ENCODE data around the gene TM7SF2.
A peak's percentile ranks its signal among the peaks of the same experiment; 100 is the strongest.
"Not testable (repeated sequence)": the region's sequence is repeated elsewhere in the genome, so short reads cannot be mapped to it uniquely, and the experiment has no call there.

The TM7SF2 gene

DNA sequence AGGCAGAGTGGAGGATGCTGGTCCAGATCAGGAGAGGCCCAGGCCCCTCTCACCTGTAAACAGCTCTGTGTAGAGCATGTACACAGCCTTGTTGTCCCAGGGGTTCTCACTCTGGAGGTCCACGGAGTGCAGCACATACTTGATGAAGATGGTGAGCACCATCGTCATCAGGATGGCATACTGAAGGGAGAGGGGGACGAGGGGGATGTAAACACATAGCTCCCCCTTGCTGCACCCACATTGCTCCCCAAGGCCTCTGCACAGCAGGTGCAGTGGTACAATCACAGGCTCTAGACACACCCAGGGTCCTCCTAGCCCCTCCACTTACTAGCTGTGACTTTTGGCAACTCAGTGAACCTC lies 19.7 kb downstream of the TM7SF2 start:
- no peak for DNase-seq

DNA sequence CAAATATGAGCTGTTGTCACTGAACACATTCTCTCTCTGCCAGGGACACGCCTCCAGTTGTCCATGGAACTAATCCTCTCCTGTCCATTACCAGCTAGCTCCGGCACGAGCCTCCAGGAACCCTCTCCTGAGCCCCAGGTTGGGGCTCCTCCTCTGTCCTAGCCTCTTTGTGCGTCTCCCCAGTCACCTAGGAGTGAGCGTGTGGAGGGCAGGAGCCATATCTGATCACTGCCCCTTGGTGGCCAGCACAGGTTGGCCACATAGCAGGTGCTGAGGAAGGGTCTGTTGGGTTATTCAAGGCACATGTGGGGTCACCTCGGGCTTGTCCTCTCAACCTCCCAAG lies 20.2 kb downstream of the TM7SF2 start:
- no peak for DNase-seq

DNA sequence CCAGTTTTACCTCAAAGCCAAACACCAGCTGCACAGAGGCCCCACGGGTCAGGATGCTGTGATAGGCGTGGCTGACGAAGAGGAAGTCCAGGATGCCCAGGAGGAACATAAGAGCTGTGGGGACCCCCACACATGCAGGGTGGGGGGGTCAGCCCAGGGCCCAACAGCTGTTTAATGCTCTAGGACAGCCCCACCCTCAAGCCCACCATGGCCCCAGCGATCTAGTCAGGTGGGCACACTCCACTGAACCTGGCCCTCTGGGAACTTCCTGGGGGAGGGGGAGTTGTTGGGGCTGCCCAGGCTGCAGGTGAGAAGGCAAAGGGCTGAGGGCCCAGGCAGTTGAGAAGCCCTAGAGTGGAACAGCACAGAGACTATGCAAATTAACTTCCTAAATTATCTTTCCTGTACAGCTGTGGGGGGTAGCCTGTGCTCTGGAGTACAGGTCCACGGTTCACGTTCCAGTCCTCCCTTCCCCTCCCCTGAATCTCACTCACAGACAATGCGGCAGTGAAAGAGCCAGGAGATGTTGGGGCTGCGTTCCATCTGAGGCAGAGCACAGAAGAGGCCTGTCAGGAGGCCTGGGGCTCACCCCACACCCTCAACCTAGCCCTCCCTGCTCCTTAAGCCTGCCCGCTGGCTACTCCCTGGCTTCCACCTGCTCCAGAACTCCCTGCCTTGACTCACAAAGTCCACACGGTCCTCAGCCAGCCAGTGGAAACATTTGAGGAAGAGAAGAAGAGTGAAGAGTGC lies 20.7 kb downstream of the TM7SF2 start:
- DNase-seq = no peak

DNA sequence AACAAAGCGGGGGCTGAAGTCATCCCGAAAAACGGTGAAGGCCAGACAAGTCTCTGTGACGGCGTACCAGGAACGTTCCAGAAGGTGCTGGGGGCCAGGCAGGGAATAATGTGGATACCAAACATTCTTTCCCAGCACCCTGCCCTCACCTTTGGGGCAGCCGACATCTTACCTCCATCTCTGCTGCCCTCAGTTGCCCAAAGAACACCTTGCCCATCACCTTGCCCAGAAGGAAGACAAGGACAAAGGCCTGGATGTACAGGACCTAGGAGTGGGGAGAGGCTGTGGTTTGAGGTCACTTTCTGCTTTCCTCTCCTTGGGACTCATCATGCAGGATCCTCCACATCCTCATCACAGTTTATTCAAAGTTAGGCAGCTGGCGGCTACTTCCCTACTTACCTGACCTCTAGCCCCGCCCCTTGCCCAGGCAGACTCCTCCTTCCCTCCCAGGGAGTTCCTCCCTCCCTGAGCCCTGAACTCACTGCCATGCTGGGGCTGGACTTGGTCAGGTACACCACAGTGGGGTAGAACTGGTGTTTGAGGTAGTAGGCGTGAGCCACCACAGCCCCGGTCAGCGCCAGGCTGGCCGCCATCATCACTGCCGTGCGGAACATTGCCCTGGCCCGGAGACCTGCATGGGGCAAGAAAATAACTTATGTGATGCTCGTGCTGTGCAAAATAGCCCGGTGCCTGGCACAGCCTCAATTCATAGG lies 21.5 kb downstream of the TM7SF2 start:
- no peak for DNase-seq

DNA sequence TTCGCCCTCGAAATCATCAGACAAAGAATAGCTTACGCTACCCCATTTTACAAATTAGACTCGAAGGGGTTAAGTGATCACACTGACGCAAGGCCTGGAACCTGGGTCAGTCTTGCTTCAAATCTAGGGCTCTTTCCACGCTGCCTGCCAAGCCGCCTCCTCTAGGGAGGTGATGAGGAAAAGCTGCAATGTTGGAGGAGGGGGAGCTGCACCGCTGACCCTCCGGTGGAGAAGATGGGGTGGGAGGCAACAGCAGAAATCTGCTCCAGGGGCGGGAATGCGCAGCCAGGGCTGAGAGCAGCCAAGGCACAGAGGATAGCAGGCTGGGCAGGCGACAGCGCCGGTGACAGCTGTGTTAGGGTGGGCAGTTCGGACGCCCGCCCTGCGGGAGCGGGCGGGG lies 22.1 kb downstream of the TM7SF2 start:
- DNase-seq = no peak

DNA sequence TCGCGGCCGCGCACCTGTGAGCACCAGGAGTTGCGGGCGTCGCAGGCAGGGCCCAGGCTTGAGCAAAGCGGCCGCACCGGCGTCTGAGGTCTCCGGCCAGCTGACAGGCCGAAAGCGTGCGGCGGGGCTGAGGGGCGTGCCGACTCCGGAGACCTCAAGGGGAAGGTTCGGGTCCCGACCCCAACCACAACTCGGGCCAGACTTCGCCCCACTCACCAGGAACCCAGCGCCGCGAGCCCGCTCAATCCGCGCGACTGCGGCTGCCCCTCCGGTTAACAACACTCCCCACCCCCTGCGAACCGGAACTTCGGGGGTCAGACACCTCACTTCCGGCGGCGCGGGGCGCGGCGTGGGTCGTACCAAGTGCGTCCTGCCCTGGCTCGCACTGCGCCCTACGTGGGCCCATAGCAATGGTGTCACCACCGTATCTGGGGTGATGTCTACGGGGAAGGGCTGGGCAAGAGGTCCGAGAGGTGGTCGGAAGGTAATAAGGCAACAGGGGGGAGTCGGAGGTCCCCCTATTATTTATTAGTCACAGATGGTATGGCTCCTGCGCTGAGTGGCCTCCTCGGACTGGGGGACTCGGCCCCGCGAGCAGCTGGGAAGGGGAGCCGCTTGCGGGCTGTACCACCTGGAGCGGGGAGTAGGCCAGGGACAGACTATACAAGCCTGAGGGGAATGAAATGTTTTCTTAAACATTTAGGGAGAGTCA lies 22.7 kb downstream of the TM7SF2 start, which contains the start of gene SYVN1:
TSS of gene SYVN1 (minus strand) at position 280 of the 712 bp plus-strand sequence. CDS start 918 bp downstream, outside the sequence.
- DNase-seq = peak; percentile 77 to 92

DNA sequence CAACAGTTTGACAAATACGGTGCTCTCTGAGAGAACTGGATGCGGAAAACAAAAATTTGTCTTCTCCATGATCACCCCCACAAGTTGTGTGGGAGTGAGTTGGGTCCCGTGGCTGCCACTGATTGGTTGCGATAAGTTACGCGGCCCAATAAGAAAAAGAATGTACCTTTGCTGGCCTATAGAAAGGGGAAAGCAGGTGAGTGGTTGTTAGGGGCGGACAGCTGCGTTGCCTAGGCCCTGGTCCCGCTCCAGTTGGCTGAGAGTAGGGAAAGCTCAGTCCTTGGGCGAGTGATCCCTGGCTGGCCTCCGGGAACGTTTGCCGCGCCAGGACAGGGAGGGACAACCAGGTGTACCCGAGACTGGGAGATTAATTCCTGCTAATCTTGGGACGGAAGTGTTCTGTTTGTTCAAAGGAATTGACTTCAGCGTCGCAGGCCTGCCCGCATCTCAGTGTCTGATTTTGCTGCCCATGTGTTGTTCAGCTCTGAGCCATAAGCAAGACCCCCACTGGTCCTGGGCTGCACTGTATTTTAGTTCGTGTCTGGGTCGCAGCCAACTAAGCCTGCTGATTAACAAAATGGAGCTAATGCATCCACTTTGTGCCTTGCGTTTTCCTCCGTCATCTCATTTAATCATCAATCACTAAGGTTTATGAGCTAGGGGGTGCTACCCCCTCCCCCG lies 23.4 kb downstream of the TM7SF2 start:
- DNase-seq = peak; percentile 92 to 95

DNA sequence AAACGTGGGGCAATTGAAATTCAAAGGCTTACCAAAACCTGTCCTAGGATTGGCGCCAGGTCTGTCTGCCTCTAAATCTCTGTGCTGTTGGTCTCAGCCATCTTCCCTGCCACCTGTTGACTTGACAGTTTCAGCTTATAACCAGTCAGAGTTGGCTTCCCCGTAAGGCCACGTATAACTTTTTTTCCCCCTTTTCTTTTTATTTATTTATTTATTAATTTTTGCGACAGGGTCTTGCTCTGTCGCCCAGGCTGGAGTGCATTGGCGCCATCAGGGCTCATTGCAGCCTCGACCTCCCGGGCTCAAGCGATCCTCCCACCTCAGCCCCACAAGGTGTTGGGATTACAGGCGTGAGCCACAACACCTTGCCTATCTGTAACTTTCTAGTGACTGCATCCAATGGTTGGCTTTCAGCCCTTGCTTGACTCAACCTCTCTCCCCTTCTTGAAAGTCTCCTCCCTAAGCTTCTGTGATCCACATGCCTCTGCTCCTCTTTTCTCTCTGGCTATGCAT lies 24.0 kb downstream of the TM7SF2 start:
- no peak for DNase-seq

DNA sequence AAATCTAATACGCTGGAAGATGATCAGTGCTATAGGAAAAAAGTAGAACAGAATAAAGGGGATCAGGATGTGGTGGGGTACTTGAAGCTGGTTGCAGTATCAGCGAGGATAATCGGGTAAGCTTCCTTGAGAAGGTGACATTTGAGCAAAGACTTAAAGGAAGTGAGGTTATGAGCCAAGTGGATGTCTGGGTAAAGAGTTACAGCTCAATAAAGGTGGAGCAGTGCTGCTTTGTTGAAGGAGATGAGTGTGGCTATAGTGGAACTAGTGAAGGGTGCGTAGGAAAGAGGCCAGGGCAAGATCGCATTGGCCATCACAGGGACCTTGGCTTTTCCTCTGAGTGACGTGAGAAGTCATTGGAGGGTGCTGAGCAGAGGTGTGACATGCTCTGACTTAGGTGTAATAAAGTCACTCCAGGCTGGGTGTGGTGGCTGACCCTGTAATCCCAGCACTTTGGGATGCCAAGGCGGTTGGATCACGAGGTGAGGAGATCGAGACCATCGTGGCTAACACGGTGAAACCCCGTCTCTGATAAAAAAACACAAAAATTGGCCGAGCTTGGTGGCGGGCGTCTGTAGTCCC lies 24.9 kb downstream of the TM7SF2 start:
- DNase-seq = no peak

DNA sequence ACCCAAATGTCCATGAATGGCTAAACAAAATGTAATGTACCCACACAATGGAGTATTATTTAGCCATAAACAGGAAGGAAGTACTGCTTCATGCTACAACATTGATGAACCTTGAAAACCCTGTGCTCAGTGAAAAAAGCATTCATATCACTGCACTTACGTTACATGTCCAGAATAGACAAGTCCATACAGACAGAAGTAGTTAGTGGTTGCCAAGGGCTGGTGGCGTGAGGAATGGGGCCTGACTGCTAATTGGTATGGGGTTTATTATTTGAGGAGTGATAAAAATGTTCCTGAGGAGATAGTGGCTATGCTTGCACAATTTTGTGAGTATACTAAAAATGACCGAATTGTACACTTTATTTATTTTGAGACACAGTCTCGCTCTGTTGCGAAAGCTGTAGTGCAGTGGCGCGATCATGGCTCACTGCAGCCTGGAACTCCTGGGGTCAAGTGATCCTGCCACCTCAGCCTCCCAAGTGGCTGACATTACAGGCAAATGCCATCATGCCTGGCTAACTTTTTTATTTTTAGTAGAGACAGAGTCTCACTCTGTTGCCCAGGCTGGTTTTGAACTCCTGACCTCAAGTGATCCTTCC lies 30.3 kb downstream of the TM7SF2 start:
- no peak for DNase-seq

DNA sequence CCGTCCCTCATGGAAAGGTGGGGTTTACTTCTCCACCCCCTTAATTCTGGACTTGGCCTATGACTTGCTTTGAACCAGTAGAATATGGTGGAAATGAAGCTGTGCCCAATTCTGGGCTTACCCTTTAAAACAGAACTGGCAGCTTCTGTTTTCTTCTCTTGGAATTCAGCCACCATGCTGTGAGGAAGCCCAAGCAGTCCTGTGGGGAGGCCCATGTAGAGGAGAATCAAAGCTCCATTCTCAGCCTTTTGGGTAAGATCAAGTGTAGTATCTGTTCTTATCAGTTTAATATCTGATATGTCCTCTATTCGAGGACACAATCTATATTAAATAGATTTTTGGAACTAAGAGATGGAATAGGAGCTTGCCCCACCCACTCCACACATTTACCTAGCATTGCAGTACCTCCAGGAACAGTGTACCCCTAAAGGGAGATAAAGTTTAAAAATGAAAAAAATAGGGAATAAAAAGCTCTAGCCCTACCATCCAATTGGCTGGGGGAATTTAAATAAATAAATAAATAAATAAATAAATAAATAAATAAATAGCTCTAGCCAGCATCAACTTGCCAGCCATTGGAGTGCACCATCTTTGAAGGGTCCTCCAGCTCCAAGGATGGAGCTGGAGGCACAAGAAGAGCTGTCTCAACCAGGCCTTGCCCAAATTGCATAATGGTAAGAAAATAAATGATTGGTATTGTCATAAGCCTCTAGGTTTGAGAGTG lies 35.8 kb downstream of the TM7SF2 start:
- no peak for DNase-seq

DNA sequence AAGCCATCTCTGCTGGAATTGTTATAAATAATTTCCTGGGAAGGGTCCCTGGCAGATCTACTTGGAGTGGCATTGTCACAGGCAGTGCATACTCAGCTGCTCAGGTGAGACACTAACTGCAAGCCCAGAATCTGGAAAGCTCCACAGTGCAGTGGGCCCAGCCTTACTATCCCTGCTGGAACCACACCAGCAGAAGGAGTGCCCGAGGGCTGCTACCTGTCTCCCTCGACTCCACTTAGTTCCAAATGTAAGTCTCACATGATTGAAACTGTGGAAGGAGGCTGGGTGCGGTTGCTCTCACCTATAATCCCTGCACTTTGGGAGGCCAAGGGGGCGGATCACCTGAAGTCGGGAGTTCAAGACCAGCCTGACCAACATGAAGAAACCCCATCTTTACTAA lies 37.0 kb downstream of the TM7SF2 start:
- DNase-seq = no peak

DNA sequence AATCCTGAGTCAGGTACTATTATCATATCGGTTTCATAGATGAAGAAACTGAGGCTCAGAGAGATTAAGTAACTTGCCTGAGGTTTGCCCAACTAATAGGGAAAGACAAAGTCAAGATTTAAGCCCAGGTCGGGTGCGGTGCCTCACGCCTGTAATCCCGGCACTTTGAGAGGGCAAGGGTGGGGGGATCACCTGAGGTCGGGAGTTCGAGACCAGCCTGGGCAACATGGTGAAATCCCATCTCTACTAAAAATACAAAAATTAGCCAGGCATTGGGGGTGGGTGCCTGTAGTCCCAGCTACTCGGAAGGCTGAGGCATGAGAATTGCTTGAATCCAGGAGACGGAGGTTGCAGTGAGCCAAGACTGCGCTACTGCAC lies 38.4 kb downstream of the TM7SF2 start:
- not testable (repeated sequence) for DNase-seq

DNA sequence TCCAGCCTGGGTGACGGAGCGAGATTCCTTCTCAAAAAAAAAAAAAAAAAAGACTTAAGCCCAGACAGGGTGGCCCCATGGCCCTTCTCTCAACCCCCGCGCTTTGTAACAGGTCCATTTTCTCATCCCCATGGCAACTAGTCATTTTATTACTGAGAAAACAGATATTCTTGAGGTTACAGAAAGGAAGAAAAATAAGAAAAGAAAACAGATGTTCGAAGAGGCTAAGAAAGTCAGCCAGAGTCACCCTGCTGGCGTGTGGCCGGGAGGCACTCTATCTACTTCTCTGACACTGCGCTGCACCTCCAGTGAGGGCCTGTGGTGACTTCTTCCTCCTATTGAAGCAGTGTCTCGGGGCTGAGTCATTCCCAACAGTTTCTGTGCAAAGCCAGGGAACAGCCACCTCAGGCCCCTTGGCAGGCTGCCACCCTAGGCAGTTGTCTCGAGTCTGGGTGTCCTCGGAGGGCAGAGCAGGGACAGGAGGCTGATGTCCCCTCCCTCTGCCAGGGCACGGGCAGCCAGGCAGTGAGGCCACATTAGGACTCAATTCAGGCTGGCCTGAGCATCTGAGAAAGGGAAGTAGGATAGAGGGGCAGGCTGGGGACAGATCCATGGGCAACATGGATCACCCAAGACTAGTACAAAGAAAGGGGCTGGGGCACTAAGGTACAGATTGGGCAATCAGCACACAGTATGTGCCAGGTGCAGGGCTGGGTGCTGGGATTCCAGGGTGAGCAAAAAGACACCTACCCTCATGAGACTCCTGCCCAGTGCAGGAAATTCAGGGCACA lies 39.0 kb downstream of the TM7SF2 start:
- peak in 1 of 2 experiments; percentile 59 for DNase-seq

DNA sequence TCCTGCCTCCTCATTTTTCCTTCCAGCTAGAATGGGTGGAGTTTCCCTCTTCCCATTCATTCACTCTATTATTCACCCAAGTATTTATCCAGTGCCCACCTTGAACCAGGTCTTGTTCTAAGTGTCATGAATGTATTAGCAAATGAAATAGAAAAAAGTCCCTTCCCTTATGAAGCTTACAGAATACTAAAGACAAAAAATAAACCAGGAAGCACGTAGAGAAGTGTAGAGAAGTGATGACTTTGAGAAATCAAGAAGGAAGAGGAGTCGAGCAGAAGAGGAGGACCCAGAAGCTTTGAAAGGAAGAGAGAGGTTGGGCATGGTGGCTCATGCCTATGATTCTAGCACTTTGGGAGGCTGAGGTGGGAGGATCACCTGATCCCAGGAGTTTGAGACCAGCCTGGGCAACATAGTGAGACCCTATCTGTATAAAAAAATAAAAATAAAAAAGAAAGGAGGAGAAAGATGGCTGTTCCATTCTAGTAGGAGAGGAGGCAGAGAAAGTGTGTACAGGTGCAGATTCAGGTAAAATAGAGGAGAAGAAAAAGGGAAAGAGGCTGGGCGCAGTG lies 39.7 kb downstream of the TM7SF2 start:
- DNase-seq = no peak

DNA sequence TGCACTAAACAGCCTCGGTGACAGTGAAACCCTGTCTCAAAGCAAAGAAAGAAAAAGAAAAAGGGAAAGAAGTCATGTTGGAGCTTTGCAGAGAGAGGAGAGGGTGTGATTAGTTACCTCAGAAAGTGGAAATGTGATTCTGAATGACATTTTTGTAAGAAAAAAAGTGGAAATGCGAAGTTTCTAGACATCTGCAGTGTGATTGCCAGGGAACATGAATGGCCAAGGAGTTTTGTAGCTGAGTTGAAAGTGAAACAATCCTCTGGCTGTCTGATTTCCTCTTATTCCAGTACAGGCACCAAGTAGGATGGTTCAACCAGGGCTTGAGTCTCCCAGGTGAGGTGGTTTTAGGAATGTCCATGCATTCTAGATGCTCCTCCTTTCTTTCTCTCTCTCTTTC lies 40.5 kb downstream of the TM7SF2 start:
- no peak for DNase-seq

DNA sequence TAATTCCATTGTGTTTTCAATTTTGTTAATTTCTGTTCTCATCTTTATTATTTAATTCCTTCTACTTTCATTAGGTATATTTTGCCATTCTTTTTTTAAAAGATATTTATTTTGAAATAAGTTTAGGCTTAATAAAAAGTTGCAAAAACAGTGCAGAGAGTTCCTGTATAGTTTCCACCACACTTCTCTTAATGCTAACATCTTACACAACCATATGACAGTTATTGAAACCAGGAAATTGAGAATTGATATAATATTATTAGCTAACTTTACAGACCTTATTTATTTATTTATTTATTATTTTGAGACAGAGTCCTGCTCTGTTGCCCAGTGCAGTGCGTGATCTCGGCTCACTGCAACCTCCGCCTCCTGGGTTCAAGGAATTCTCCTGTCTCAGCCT lies 44.6 kb downstream of the TM7SF2 start:
- DNase-seq = no peak

DNA sequence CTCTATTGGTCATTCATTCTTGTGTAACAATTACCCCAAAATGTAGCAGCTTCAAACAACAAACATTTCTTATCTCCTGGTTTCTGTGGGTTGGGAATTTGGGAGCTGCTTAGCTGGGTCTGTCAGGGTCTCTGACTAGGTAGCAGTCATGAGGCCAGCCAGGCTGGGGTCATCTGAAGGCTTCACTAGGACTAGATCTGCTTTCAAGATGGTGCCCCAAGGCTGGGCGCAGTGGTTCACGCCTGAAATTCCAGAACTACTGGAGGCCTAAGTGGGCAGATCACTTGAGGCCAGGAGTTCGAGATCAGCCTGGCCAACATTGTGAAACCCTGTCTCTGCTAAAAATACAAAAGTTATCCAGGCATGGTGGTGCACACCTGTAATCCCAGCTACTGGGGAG lies 45.3 kb downstream of the TM7SF2 start:
- no peak for DNase-seq

DNA sequence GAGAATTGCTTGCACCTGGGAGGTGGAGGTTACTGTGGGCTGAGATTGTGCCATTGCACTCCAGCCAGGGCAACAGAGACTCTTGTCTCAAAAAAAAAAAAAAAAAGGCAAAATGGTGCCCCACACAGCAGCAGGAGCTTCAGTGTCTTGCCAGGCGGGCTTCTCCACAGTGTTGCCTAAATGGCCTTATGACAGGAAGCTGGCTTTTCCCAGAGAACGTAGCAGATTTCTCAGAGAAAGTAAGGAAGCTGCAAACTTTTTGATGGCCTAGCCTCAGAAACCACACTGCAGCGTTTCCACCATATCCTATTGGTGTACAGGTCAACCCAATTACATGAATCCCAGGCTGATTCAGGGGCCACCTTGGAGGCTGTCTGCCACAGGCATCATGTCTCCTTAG lies 45.7 kb downstream of the TM7SF2 start:
- DNase-seq = no peak

DNA sequence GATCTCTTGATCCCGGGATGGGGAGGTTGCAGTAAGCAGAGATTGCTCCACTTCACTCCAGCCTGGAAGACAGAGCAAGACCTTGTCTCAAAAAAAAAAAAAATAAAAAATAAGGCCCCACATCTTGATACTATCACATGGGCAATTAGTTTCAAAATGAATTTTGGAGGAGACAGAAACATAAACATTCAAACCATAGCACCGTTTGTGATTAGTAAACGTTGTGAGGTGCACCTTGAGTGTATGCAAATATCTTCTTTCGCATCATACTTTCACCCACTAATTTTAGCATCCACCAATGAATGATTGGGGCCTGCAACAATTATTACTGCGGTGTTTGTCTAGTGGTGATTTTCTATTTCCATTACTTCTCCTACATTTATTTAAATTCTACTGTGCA lies 47.3 kb downstream of the TM7SF2 start:
- DNase-seq = no peak

DNA sequence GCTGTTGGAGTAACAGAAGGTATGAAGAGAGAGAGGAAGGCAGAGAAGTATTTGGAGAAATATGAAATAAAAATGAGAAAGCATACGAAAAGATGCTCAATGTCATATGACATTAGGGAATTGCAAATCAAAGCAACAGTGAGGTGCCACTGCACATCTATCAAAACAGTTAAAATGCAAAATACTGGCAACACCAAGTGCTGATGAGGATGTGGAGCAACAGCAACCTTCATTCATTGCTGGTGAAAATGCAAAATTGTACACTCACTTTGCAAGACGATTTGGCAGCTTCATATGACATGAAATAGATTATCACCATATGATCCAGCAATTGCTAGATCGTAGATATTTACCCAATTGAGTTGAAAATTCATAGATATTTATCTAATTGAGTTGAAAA lies 49.0 kb downstream of the TM7SF2 start:
- DNase-seq = no peak
